GM21717 (cell line): ENCODE data around the gene NTF3.

Experiments used
- ATAC-seq: cut with Tn5 transposase; IDR thresholded peaks from one replicate; pipeline ENCODE4 v1.9.1; 2021; ENCODE audit warnings: mild to moderate bottlenecking, moderate library complexity; ENCODE audit not compliant: unreplicated experiment

Gene NTF3

GRCh38 chr12:5509557-5509956 lies 77.6 kb downstream of the NTF3 start:
- ATAC-seq = no peak

- no peak for ATAC-seq
Measured at GRCh38 chr12:5510251-5510805, 78.4 kb downstream of the NTF3 start.

GRCh38 chr12:5511256-5511643 lies 79.3 kb downstream of the NTF3 start:
- no peak for ATAC-seq

- ATAC-seq = no peak
Measured at GRCh38 chr12:5511644-5512600, 80.0 kb downstream of the NTF3 start.

- no peak for ATAC-seq
Measured at GRCh38 chr12:5512601-5512970, 80.7 kb downstream of the NTF3 start.

- no peak for ATAC-seq
Measured at GRCh38 chr12:5513406-5513805, 81.5 kb downstream of the NTF3 start.

- ATAC-seq = no peak
Measured at GRCh38 chr12:5514016-5514415, 82.1 kb downstream of the NTF3 start.

GRCh38 chr12:5514545-5514944 lies 82.6 kb downstream of the NTF3 start:
- no peak for ATAC-seq

GRCh38 chr12:5515458-5515857 lies 83.5 kb downstream of the NTF3 start:
- ATAC-seq = no peak

- ATAC-seq = no peak
Measured at GRCh38 chr12:5516371-5517241, 84.7 kb downstream of the NTF3 start.

- ATAC-seq = no peak
Measured at GRCh38 chr12:5518584-5519365, 86.9 kb downstream of the NTF3 start.

- no peak for ATAC-seq
Measured at GRCh38 chr12:5520037-5520436, 88.1 kb downstream of the NTF3 start.

GRCh38 chr12:5520831-5521230 lies 88.9 kb downstream of the NTF3 start:
- no peak for ATAC-seq

- no peak for ATAC-seq
Measured at GRCh38 chr12:5521456-5522325, 89.8 kb downstream of the NTF3 start.

- ATAC-seq = no peak
Measured at GRCh38 chr12:5522432-5523335, 90.8 kb downstream of the NTF3 start.

- ATAC-seq = no peak
Measured at GRCh38 chr12:5523396-5524115, 91.6 kb downstream of the NTF3 start.

GRCh38 chr12:5524116-5524768 lies 92.3 kb downstream of the NTF3 start:
- no peak for ATAC-seq
